NCI-H226 (cell line): Measurements from ENCODE around the gene CBLB.

Source experiments
- DNase-seq: peaks from one replicate; pipeline ENCODE4 v3.0.0-alpha.2; 2015

Gene CBLB

GRCh38 chr3:105869861-105870755 is 1.3 kb upstream of the CBLB start:
- no peak for DNase-seq

GRCh38 chr3:105869531-105869833 is 670 bp upstream of the CBLB start:
- DNase-seq: no peak

GRCh38 chr3:105868431-105868741 is 426 bp downstream of the CBLB start:
- DNase-seq: no peak

DNA sequence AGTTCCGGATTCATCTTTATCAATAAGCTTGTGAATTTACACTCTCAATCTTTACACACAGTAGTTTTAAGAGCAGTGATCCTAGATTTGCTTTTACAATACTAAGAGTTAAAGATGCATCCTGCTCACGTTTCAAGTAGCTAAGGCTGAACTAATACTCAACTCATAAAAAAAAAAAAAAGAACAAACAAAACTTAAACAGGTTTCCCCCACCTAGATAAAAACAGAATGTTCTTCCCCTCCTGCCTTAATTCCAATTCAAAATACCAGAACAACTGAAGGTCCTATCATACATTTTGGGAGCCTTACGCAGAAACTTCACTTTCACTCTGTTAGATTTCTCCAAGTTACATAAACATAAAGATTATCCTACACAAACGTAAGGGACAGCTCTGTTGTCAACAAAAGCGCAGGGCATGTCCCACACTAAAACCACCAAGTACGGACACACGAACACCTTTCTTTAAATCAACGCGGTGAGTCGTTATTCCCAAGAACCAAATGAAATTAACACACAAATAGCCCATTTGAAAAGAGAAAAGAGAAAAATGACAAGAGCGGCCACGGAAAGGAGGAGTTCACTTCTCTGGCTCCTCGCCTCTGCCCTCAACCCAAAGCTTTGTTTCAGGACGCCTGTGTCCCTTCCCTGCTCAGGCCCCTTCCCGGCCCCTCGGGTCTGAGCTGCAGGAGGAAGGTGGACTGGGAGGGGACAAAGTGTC is 941 bp downstream of the CBLB start:
- no peak for DNase-seq

GRCh38 chr3:105866656-105867653 is 1.9 kb downstream of the CBLB start:
- DNase-seq: no peak

- no peak for DNase-seq
Observed at GRCh38 chr3:105865867-105866350, 2.9 kb downstream of the CBLB start.

GRCh38 chr3:105865016-105865623 is 3.7 kb downstream of the CBLB start:
- no peak for DNase-seq

DNA sequence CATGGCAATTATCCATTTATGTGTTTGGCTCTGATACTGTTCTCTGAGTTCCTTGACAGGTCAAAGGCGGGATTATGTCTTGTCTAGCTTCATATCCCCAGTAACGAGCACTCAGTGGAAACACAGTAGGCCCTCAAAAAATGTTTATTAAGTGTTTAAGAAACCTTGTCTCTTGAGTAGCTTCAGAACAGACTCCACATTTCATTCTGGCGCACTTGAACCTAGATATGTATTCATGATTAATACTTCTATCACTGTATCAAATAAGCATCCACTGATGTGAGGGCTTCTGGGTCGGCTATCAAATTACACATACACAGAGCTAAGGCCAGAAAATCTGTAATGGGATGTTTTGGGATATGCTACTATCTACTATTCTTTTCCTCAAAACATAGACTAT is 4.6 kb downstream of the CBLB start:
- DNase-seq: no peak

- no peak for DNase-seq
Observed at GRCh38 chr3:105863608-105864007, 5.2 kb downstream of the CBLB start.

DNA sequence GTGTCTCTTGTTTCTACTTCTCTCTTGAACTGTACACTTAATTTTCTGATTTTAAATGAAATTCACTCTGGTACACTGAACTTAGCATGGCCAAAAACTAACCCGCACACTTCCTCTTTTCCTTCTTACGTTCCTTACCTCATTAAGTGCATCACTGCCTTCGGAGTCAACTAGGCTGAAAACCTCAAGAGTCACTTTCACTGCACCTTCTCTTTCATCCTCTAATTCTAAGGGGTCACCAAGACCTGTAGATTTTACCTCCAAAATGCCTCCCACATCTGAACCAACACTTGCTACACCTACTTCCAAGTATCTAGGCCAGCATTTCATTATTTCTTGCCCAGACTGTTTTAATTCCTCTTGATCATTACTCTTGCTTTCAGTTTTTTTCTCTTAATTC is 6.6 kb downstream of the CBLB start:
- DNase-seq: no peak

DNA sequence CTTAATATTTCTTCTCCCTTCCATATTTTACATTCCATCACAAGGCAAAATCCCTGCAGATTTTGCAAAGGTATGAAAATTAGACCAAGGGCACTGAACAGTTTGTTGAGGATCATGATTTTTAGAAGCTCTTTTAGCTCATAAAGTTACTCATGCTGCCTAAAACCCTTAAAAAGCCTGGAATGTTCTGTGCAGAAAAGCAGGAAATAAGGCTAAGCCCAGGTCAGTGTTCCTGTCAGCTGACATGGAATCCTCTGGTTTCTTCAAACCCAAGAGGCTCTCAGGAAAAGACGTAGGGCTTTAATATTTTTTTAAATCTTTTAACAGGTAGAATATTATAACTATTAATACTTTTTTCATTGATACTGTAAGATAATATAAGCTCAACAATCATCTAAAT is 8.2 kb downstream of the CBLB start:
- no peak for DNase-seq

DNA sequence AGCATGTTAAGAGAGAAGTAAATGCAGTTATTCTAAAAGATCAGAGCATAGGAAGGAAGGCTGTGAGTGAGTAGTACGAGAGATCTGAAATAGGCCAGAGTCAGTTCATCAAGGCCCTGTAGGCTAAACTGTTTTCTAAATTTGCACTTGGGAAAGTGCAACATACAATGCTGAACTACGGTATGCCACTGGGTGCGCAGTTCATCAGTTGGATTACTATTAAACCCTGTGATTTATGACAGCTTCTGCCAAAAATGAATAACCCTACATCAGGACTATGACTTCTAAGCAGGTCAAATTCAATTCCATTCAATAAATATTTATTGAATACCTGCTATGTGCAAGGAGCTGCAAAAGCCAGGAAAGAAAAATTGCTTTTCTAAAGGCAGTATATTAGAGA is 10.8 kb downstream of the CBLB start:
- no peak for DNase-seq

GRCh38 chr3:105857601-105858000 is 11.2 kb downstream of the CBLB start:
- DNase-seq: no peak

DNA sequence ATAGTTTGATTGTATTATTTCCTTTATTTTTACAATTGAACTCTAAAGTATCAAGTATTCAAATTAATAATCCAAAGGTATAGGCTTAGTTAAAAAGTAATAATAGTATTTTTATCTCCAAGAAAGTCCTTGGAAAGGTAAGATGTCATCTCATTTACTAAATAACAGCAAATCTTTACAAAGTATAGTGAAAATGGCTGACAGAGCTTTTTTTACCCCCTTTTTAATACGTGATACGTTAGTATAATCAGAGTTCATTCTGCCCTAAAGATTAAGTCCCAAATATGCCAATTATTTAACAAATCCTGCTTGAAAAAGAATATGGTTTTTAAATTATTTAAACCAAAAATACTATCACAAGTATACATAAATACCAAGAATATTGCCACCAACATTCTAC is 12.2 kb downstream of the CBLB start:
- DNase-seq: no peak

DNA sequence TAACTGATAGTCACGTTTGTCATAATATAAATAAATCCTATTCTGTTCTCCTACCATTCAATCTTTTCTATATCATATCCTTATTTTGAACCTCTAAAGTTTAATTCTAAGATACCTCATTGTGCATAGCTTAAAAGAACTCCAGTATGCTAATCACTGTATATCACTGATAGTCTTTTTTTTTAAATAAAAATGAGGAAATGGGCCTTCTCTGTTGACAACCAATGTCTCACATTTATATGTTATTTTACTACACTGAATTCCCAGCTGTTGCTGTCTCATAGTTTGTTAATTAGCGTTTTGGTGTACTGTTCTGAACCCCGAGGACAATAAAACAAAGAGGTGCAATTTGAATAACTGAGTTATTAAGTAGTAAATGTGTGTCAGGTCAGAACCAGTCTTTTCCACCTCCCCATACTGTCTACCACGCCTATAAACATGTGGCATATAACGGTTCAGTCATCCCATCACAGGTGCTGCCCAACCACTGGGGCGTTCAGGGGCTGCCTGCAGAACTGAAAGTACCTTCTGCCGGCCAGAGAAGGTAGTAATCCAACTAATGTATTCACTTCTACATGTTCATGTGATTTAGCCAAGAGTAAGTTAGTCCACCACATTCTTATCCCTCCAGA is 14.9 kb downstream of the CBLB start:
- no peak for DNase-seq

- DNase-seq: no peak
Observed at GRCh38 chr3:105851582-105851981, 17.2 kb downstream of the CBLB start.

GRCh38 chr3:105851176-105851575 is 17.6 kb downstream of the CBLB start:
- no peak for DNase-seq

- no peak for DNase-seq
Observed at GRCh38 chr3:105850593-105850992, 18.2 kb downstream of the CBLB start.

DNA sequence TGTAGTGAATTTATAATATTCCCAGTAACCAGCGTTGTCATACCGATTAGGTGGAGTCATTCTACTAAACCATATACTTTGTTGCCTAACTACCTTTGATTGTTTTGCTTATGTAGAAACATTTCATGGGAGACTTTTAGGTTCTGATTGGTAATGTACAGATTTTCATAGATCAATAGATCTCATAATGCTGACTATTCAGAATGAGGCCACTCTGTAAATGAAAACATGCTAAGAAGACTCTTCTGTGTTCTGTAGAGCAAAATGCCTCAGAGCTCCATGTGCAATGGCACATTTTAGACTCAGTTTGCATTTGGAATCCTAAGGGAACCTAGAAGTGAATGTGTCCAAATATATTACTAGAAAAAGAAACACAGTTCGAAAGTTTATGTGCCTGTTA is 20.0 kb downstream of the CBLB start:
- DNase-seq: no peak

GRCh38 chr3:105847865-105848264 is 20.9 kb downstream of the CBLB start:
- no peak for DNase-seq

GRCh38 chr3:105847452-105847851 is 21.4 kb downstream of the CBLB start:
- DNase-seq: no peak

DNA sequence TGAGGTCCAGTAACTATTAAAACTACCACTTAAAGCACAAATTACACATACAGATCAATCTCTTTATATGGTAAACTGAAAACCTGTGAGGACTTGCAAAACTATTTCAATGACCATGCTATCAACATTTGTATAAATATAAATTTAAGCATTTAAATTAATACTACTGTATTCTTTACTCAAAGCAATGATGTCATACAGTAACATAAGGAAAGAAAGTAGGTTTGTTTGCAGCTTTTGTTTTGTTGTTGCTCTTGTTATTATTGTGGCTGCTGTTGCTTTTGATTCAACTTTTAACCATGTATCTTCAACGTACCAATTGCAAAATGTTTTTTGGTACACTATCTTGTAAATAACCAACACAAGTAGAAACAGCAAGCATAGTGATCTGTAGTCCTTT is 22.0 kb downstream of the CBLB start:
- DNase-seq: no peak
